ENCODE data around the gene VARS2.

Gene VARS2

GRCh38 chr6:30938730-30939129 lies 24.7 kb downstream of the VARS2 start:
- H3K4me1 ChIP-seq (ENCODE audit: control insufficient read depth in 1 of 2, insufficient read depth in 2 of 2, low read length in 2 of 2), result peaks cover 9 to 13% of the 10 kb centered on the region in 2 experiments
- no peak overlapping the region for H3K4ac ChIP-seq (ENCODE audit: low read depth, low read length)
- H2BK12ac ChIP-seq (ENCODE audit: low read length), result no peak overlapping the region
- DNase-seq, result no peak
- no peaks in the 10 kb centered on the region for H3K36me3 ChIP-seq (ENCODE audit: control insufficient read depth in 1 of 2, insufficient read depth in 2 of 2, low read length in 2 of 2)
- H3K27me3 ChIP-seq (ENCODE audit: insufficient read depth, low read length), result no peaks in the 10 kb centered on the region
- H3K4me2 ChIP-seq (ENCODE audit: low read length), result no peak overlapping the region
- no peak overlapping the region for H3K4me3 ChIP-seq (ENCODE audit: low read depth, low read length)
- H4K91ac ChIP-seq (ENCODE audit: low read depth, low read length), result no peak overlapping the region
- no peak overlapping the region for H3K27ac ChIP-seq (ENCODE audit: low read depth, low read length)
- H4K12ac ChIP-seq (ENCODE audit: low read depth, low read length), result no peak overlapping the region
- no peak overlapping the region for H2AFZ ChIP-seq (ENCODE audit: insufficient read depth, low read length, poor library complexity)
- H3K9me3 ChIP-seq (ENCODE audit: insufficient read depth, low read depth, low read length), result no peaks in the 10 kb centered on the region
- no peak overlapping the region for H3K18ac ChIP-seq (ENCODE audit: low read length)
- no peak overlapping the region for H4K8ac ChIP-seq (ENCODE audit: low read depth, low read length)
- H2AK5ac ChIP-seq (ENCODE audit: low read length), result no peak overlapping the region
- H2BK5ac ChIP-seq (ENCODE audit: low read depth, low read length, poor library complexity), result no peak overlapping the region
- H2BK120ac ChIP-seq (ENCODE audit: insufficient read depth, low read length, poor library complexity), result no peak overlapping the region
- no peak overlapping the region for H3K14ac ChIP-seq (ENCODE audit: low read length)
- no peak overlapping the region for H3K9ac ChIP-seq (ENCODE audit: low read length)
- no peaks in the 10 kb centered on the region for H3K79me2 ChIP-seq (ENCODE audit: control insufficient read depth, insufficient read depth, low read length, poor library complexity)
- no peak overlapping the region for H3K23ac ChIP-seq (ENCODE audit: low read length)
- peaks cover 3% of the 10 kb centered on the region for H3K79me1 ChIP-seq (ENCODE audit: low read length)
- WGBS (ENCODE audit: extremely low coverage, insufficient coverage, insufficient read length), result no CpG with 5 or more reads among the region's 4 CpGs

GRCh38 chr6:30939473-30939872 lies 25.4 kb downstream of the VARS2 start:
- Histone ChIP-seq H3K23ac (ENCODE audit: low read length) (no peak overlapping the region), H3K79me2 (ENCODE audit: control insufficient read depth, insufficient read depth, low read length, poor library complexity) (no peaks in the 10 kb centered on the region), H3K18ac (ENCODE audit: low read length) (no peak overlapping the region), H3K9me3 (ENCODE audit: insufficient read depth, low read depth, low read length) (no peaks in the 10 kb centered on the region), H2AK5ac (ENCODE audit: low read length) (no peak overlapping the region), H3K36me3 (ENCODE audit: control insufficient read depth in 1 of 2, insufficient read depth in 2 of 2, low read length in 2 of 2) (no peaks in the 10 kb centered on the region), H3K9ac (ENCODE audit: low read length) (no peak overlapping the region), H3K27me3 (ENCODE audit: insufficient read depth, low read length) (no peaks in the 10 kb centered on the region), H4K8ac (ENCODE audit: low read depth, low read length) (no peak overlapping the region), H3K4me2 (ENCODE audit: low read length) (no peak overlapping the region), H2BK5ac (ENCODE audit: low read depth, low read length, poor library complexity) (no peak overlapping the region), H4K91ac (ENCODE audit: low read depth, low read length) (no peak overlapping the region), H4K12ac (ENCODE audit: low read depth, low read length) (no peak overlapping the region), H2BK12ac (ENCODE audit: low read length) (no peak overlapping the region), H3K14ac (ENCODE audit: low read length) (no peak overlapping the region), H3K4ac (ENCODE audit: low read depth, low read length) (no peak overlapping the region), H3K27ac (ENCODE audit: low read depth, low read length) (no peak overlapping the region), H3K4me1 (ENCODE audit: control insufficient read depth in 1 of 2, insufficient read depth in 2 of 2, low read length in 2 of 2) (peaks cover 9 to 13% of the 10 kb centered on the region in 2 experiments), H2BK120ac (ENCODE audit: insufficient read depth, low read length, poor library complexity) (no peak overlapping the region), H3K4me3 (ENCODE audit: low read depth, low read length) (no peak overlapping the region), H2AFZ (ENCODE audit: insufficient read depth, low read length, poor library complexity) (no peak overlapping the region), H3K79me1 (ENCODE audit: low read length) (peaks cover 3% of the 10 kb centered on the region)
- no peak for DNase-seq
- no CpG with 5 or more reads among the region's 3 CpGs for WGBS (ENCODE audit: extremely low coverage, insufficient coverage, insufficient read length)

- Histone ChIP-seq H3K27me3 (ENCODE audit: insufficient read depth, low read length) (no peaks in the 10 kb centered on the region), H3K27ac (ENCODE audit: low read depth, low read length) (no peak within 1 kb of the TSS), H4K12ac (ENCODE audit: low read depth, low read length) (no peak within 1 kb of the TSS), H2BK5ac (ENCODE audit: low read depth, low read length, poor library complexity) (no peak within 1 kb of the TSS), H3K9me3 (ENCODE audit: insufficient read depth, low read depth, low read length) (no peaks in the 10 kb centered on the region), H3K18ac (ENCODE audit: low read length) (no peak within 1 kb of the TSS), H2BK12ac (ENCODE audit: low read length) (no peak within 1 kb of the TSS), H2AK5ac (ENCODE audit: low read length) (peak within 1 kb of the TSS; percentile 26), H3K14ac (ENCODE audit: low read length) (no peak within 1 kb of the TSS), H3K4ac (ENCODE audit: low read depth, low read length) (no peak within 1 kb of the TSS), H3K36me3 (ENCODE audit: control insufficient read depth in 1 of 2, insufficient read depth in 2 of 2, low read length in 2 of 2) (no peaks in the 10 kb centered on the region), H4K8ac (ENCODE audit: low read depth, low read length) (no peak within 1 kb of the TSS), H3K4me1 (ENCODE audit: control insufficient read depth in 1 of 2, insufficient read depth in 2 of 2, low read length in 2 of 2) (peaks cover 9 to 13% of the 10 kb centered on the region in 2 experiments), H3K4me3 (ENCODE audit: low read depth, low read length) (no peak within 1 kb of the TSS), H3K9ac (ENCODE audit: low read length) (no peak within 1 kb of the TSS), H3K4me2 (ENCODE audit: low read length) (no peak within 1 kb of the TSS), H3K79me1 (ENCODE audit: low read length) (peaks cover 3% of the 10 kb centered on the region), H3K23ac (ENCODE audit: low read length) (no peak within 1 kb of the TSS), H3K79me2 (ENCODE audit: control insufficient read depth, insufficient read depth, low read length, poor library complexity) (no peaks in the 10 kb centered on the region), H4K91ac (ENCODE audit: low read depth, low read length) (no peak within 1 kb of the TSS), H2BK120ac (ENCODE audit: insufficient read depth, low read length, poor library complexity) (no peak within 1 kb of the TSS), H2AFZ (ENCODE audit: insufficient read depth, low read length, poor library complexity) (no peak within 1 kb of the TSS)
- no CpG with 5 or more reads among the region's 16 CpGs for WGBS (ENCODE audit: extremely low coverage, insufficient coverage, insufficient read length)
- no peak for DNase-seq
Measured at GRCh38 chr6:30940361-30940986, 26.4 kb downstream of the VARS2 start, which contains the start of gene MUCL3. Gene MUCL3 (plus strand): TSS chr6:30940973. CDS start chr6:30941000, 27 bp downstream.

GRCh38 chr6:30942338-30943060 lies 28.5 kb downstream of the VARS2 start:
- peak overlapping the region; percentile 18 for H2AFZ ChIP-seq (ENCODE audit: insufficient read depth, low read length, poor library complexity)
- no peaks in the 10 kb centered on the region for H3K9me3 ChIP-seq (ENCODE audit: insufficient read depth, low read depth, low read length)
- peaks cover 6 to 7% of the 10 kb centered on the region in 2 experiments for H3K4me1 ChIP-seq (ENCODE audit: control insufficient read depth in 1 of 2, insufficient read depth in 2 of 2, low read length in 2 of 2)
- H3K18ac ChIP-seq (ENCODE audit: low read length), result no peak overlapping the region
- H3K23ac ChIP-seq (ENCODE audit: low read length), result no peak overlapping the region
- no CpG with 5 or more reads among the region's 15 CpGs for WGBS (ENCODE audit: extremely low coverage, insufficient coverage, insufficient read length)
- H3K14ac ChIP-seq (ENCODE audit: low read length), result no peak overlapping the region
- H3K9ac ChIP-seq (ENCODE audit: low read length), result no peak overlapping the region
- DNase-seq, result peak; percentile 43 to 65
- H3K79me1 ChIP-seq (ENCODE audit: low read length), result peaks cover 3% of the 10 kb centered on the region
- no peak overlapping the region for H3K4me2 ChIP-seq (ENCODE audit: low read length)
- peak overlapping the region; percentile 51 for H2BK12ac ChIP-seq (ENCODE audit: low read length)
- H2AK5ac ChIP-seq (ENCODE audit: low read length), result peak overlapping the region; percentile 7
- H4K12ac ChIP-seq (ENCODE audit: low read depth, low read length), result no peak overlapping the region
- H3K4ac ChIP-seq (ENCODE audit: low read depth, low read length), result no peak overlapping the region
- no peak overlapping the region for H3K4me3 ChIP-seq (ENCODE audit: low read depth, low read length)
- H3K27me3 ChIP-seq (ENCODE audit: insufficient read depth, low read length), result no peaks in the 10 kb centered on the region
- no peak overlapping the region for H2BK120ac ChIP-seq (ENCODE audit: insufficient read depth, low read length, poor library complexity)
- H4K91ac ChIP-seq (ENCODE audit: low read depth, low read length), result peak overlapping the region; percentile 30
- no peaks in the 10 kb centered on the region for H3K36me3 ChIP-seq (ENCODE audit: control insufficient read depth in 1 of 2, insufficient read depth in 2 of 2, low read length in 2 of 2)
- no peak overlapping the region for H2BK5ac ChIP-seq (ENCODE audit: low read depth, low read length, poor library complexity)
- no peaks in the 10 kb centered on the region for H3K79me2 ChIP-seq (ENCODE audit: control insufficient read depth, insufficient read depth, low read length, poor library complexity)
- H4K8ac ChIP-seq (ENCODE audit: low read depth, low read length), result peak overlapping the region; percentile 77
- H3K27ac ChIP-seq (ENCODE audit: low read depth, low read length), result no peak overlapping the region

All from trophoblast cell (in vitro differentiated cells and primary cell).